Measurements from ENCODE around the gene RNMT.
"Not testable (repeated sequence)": the region's sequence is repeated elsewhere in the genome, so short reads cannot be mapped to it uniquely, and the experiment has no call there.

The RNMT gene

GRCh38 chr18:13726232-13726971 lies at the start of gene RNMT, which contains the start of gene FAM210A:
Gene RNMT (plus strand): TSS chr18:13726673. CDS start chr18:13731518, 4,845 bp downstream.
Gene FAM210A (minus strand): TSS chr18:13726558. CDS start chr18:13682077, 44,481 bp downstream.
- peak; percentile 97 for DNase-seq

GRCh38 chr18:13677350-13677749 lies 49.1 kb upstream of the RNMT start:
- not testable (repeated sequence) for DNase-seq

- DNase-seq: no peak
Measured at GRCh38 chr18:13680612-13681011, 45.9 kb upstream of the RNMT start.

GRCh38 chr18:13681701-13682100 lies 44.8 kb upstream of the RNMT start:
- no peak for DNase-seq

- DNase-seq: no peak
Measured at GRCh38 chr18:13684546-13684945, 41.9 kb upstream of the RNMT start.

GRCh38 chr18:13688191-13689136 lies 38.0 kb upstream of the RNMT start:
- DNase-seq: no peak

GRCh38 chr18:13690060-13690459 lies 36.4 kb upstream of the RNMT start:
- not testable (repeated sequence) for DNase-seq

- DNase-seq: not testable (repeated sequence)
Measured at GRCh38 chr18:13695337-13695736, 31.1 kb upstream of the RNMT start.

- no peak for DNase-seq
Measured at GRCh38 chr18:13696961-13697360, 29.5 kb upstream of the RNMT start.

GRCh38 chr18:13700153-13700552 lies 26.3 kb upstream of the RNMT start:
- DNase-seq: no peak

GRCh38 chr18:13703899-13704298 lies 22.6 kb upstream of the RNMT start:
- no peak for DNase-seq

GRCh38 chr18:13710414-13710831 lies 16.1 kb upstream of the RNMT start:
- no peak for DNase-seq

- no peak for DNase-seq
Measured at GRCh38 chr18:13712400-13713131, 13.9 kb upstream of the RNMT start.

GRCh38 chr18:13713455-13714055 lies 12.9 kb upstream of the RNMT start:
- DNase-seq: no peak

- no peak for DNase-seq
Measured at GRCh38 chr18:13715330-13715729, 11.1 kb upstream of the RNMT start.

- DNase-seq: no peak
Measured at GRCh38 chr18:13716916-13717315, 9.6 kb upstream of the RNMT start.

GRCh38 chr18:13720123-13720522 lies 6.3 kb upstream of the RNMT start:
- no peak for DNase-seq

GRCh38 chr18:13720847-13721246 lies 5.6 kb upstream of the RNMT start:
- DNase-seq: no peak

GRCh38 chr18:13725566-13726231 lies 774 bp upstream of the RNMT start:
- no peak for DNase-seq

GRCh38 chr18:13726972-13727331 lies 479 bp downstream of the RNMT start:
- no peak for DNase-seq

- DNase-seq: no peak
Measured at GRCh38 chr18:13730481-13730880, 4.0 kb downstream of the RNMT start.

GRCh38 chr18:13735681-13736080 lies 9.2 kb downstream of the RNMT start:
- no peak for DNase-seq
